ENCODE measurements around the gene TMEM114. TPM values are rescaled to one million over a fixed set of nuclear protein-coding genes. Genes with fewer than 3 reads are reported as not detected.
"Not testable (repeated sequence)": the region's sequence is repeated elsewhere in the genome, so short reads cannot be mapped to it uniquely, and the experiment has no call there.

Gene TMEM114
- polyA plus RNA-seq, 3 donors: not detected

DNA sequence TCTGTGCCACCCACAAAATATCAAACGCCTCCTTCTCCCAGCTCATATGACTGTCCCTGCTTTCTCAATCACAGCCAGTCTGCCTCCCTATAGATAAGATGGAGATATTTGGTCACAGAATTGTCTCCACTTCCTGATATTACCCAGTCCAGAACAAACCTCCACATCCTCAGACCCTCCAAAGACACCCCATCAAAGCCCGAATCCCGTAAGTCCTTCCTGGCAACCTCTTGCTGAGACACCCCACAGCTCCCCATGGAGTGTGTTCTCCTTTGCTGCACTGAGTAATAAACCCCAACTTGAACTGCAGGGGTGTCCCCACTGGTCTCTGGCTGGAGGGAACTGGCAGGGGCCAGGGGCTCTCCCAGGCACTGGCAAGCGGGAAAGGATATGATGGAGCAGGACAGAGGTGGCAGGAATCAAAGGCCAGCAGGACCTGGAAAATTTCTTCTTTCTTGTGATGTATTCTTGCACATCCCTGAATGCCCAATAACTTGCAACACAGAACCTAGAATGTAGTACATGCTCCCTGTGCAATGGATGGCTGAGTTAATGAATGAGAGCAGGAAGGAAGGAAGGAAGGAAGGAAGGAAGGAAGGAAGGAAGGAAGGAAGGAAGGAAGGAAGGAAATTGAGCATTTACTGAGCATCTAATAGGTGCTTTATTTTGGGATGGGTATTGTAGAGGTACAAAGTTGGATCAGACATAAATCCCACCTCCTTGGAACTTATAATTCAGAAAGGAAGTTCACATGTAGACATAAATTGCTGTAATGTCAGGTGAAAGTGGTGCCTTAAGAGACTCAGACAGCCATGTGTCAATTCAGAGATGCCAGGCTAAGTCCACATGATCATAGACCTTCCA, 13.9 kb downstream of the TMEM114 start:
- DNase-seq (ENCODE audit: low read depth in 3 of 3, low spot score in 2 of 3): no peak

DNA sequence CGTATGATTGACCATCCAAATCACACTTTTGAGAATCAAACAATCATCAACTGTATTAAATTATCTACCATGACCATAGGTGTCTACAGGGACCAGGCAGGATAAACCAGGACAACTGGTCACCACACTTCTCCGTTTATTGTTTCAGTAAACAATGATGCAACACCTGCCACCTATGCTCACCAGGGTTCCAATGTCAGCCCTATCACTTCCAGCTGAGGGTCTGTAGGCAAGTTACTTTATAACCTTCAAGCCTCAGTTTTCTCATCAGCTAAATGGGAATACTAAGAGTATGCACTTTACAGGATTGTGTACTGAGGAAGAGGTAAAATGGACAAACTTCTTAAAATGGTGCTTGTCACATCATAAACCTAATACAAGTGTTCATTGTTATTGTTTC, 14.9 kb downstream of the TMEM114 start:
- DNase-seq (ENCODE audit: low read depth in 3 of 3, low spot score in 2 of 3): no peak

DNA sequence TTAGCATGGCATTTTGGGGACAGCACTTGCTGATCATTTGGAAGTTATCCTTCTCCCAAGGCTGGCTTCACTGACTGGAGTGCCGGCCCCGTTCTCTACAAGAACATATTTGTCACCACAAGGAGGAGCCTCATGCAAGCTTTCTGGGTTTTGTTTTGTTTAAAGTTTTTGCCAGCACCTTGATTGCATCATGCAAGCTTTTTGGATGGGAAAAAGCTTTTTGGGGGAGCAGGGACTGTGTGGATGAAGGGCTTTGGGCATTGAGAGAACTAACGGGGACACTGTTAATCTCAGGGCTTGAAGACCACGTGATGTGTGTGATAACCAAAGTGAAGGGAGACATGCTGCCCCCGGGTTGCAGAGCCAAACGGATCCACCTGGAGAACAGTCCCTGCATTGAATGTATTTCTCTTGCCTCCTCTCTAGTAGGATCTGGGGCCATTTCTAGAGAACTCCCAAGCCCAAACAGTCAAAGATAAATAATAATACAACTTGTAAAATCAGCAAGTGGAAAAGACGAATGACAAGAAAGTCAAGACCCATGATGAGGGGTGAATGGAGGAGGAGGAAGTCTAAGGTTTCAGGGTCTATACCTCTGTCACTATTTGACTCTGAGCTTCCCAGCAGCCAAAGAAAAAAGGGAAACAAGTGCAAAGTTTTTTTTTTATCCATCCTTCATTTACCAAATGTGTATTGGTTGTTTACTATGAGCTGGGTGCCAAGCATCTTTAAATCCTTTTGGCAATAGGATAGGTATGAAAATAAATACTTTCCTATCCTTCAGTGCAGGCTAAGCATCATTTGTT, 17.2 kb downstream of the TMEM114 start:
- DNase-seq (ENCODE audit: low read depth in 3 of 3, low spot score in 2 of 3): no peak

DNA sequence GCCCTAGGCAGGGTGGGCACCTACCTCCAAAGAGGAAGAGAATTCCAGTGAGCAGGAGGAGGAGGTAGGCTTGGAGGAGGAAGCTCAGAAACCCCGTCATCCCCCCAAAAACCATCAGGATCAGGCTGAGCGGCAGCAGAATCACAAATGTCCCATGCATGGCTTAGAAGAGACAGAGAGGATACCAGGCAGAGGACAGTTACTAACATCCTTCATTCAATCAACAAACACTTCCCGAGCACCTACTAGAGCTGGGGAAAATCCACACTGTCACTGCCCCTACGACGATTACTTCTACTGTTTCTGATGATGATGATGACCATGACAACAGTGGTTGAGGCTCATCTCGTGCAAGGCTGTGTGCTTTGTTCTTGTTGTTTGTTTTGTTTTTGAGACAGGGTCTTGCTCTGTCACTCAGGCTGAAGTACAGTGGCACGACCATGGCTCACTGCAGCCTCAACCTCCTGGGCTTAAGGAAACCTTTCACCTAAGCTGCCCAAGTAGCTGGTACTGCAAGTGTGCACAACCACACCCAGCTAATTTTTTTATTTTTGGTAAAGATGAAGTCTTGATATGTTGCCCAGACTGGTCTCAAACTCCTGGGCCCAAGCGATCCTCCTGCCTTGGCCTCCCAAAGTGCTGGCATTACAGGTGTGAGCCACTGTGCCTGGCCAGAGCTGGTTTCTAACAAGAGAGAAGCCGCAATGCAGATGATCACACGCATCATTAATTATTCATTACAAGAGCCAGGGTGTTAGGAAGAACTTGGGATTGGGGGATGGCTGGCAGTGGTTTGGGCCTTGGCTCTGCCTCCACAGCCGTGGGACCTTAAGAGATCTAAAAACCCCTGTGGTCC, 18.0 kb downstream of the TMEM114 start:
- DNase-seq (ENCODE audit: low read depth in 3 of 3, low spot score in 2 of 3): no peak

DNA sequence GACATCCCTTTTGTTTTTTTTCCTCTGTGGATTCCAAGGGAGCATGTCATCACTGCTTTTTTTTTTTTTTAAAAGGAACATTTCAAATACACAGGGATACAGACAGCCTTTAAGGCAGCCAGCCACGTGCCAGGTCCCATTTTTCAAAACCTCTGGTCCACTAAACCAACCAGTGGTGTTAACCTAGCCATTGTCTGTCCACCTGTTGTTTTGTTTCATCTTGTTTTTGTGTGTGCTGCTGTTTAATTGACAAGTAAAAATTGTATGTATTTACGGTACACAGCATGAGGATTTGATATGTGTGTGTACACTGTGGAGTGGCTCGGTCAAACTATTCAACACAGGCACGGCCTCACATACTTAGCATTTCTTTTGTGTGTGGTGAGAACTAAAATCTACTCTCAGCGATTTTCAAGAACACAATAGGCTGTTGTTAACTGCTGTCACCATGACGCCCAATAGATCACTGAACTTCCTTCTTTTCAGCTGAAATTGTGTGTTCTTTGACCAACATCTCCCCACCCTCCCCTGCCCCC, 19.2 kb downstream of the TMEM114 start:
- no peak for DNase-seq (ENCODE audit: low read depth in 3 of 3, low spot score in 2 of 3)

DNA sequence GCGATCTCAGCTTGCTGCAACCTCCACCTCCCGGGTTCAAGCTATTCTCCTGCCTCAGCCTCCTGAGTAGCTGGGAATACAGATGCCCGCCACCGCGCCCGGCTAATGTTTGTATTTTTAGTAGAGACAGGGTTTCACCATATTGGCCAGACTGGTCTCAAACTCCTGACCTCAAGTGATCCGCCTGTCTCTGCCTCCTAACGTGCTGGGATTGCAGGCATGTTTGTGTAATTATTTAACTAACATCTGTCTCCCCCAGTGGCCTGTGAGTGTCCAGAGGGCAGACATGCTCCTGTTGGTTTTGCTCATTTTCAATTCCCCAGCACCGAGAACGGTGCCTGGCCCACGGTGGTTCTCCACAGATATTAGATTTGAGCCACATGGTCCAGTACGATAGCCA, 19.9 kb downstream of the TMEM114 start:
- DNase-seq (ENCODE audit: low read depth in 3 of 3, low spot score in 2 of 3): not testable (repeated sequence)

DNA sequence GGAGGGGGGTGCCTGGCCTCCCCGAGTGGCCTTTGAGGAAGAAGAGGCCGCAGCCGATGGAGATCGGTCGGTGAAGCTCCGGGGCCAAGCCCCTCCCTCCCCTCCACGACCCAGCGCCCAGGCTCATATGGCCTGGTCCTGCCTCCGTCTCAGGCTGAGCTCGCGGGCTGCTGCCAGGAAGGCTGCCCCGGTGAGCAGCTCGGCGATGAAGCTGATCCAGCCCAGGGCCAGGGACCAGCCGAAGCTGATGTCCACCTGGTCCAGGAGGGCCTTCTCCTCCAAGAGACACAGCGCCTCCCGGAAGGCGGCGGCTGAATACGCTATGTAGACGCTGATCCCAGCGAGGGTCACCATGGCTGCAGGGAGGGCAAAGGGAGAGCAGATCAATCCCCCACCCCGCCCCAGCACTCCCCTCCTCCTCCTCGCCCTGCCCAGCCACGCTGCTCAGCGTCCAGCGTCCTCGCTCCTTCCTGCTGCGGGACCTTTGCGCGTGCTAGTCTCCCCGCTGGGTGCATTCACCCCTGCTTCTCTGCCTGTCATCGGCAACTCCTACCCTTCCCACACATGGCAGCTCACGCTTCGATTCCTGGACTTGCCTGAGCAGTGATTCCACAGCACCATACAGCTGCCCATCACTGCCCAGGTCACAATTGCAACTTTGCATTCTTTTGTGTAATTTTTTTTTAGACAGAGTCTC, 20.5 kb downstream of the TMEM114 start:
- no peak for DNase-seq (ENCODE audit: low read depth in 3 of 3, low spot score in 2 of 3)

DNA sequence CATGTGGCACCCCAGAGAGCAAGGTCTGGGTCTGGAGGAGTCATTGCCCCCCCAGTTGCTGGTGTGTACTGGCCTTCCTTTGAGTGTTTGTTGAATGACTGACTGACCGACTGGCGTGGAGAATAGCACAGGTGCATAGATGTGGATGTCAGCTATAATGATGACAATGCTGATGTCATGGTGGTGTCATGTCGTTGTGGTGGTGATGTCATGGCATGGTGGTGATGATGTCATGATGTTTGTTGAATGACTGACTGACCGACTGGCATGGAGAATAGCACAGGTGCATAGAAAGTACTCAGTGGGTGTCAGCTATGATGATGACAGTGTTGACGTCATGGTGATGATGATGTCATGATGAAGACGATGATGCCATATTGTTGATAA, 22.1 kb downstream of the TMEM114 start:
- no peak for DNase-seq (ENCODE audit: low read depth in 3 of 3, low spot score in 2 of 3)

DNA sequence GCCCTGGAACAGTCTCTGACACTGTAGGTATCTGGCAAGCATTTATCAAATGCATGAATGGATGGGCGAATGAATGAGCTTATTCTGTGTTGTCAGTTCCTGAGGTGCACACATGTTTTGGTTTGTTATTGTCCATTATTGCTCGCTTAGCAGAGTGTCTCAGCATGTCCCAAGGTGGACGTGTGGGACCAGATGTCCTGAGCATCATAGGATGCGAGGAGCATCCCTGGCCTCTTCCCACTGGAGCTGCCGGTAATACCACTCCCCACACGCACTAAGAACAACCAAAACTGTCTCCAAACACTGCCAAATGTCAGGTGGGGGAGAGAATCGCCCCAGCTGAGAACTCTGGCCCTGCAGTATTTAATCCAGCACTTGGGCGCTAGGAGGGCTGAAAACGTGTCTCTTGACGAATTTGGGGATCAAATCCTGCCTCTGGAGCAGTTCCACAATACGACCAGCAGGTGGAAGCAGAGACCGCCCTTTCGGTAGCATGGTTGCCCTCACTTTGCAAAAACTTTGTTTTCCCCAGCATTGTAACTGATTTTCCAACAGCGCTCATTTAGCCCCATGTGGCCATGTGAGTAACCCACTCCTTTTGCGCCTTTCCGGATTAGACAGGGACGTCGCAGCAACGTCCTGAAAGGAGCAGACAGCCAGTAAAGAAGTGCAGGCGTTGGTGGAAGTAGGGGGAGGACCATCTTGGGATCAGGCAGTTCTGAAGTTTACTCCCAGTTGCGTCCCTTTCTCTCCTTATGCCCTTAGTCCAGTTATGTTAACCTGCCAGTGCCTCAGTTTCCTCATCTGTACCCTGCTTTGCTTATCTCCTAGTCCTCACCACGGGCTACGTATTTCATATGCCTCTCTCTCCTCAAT, 22.7 kb downstream of the TMEM114 start:
- DNase-seq (ENCODE audit: low read depth in 3 of 3, low spot score in 2 of 3): peak; percentile 69 to 74 (median 69)

DNA sequence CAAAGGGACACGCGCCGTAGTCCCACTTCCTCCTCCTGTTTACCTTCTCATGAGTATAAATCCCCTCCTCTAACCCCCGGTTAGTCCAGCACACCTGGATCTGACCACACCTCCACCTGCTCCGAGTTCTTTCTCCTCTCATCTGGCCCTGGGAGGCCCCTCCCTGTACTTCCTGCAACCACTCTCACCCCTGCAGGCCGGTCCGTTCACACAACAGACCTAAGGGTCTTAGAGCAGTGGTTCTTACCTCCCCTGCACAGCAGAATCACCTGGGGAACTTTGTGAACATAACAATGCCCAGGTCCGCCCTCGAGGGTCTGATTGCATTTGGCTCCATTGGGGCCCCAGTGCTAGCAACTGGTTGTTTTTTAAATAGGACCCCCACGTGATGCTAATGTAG, 24.8 kb downstream of the TMEM114 start:
- DNase-seq (ENCODE audit: low read depth in 3 of 3, low spot score in 2 of 3): no peak

DNA sequence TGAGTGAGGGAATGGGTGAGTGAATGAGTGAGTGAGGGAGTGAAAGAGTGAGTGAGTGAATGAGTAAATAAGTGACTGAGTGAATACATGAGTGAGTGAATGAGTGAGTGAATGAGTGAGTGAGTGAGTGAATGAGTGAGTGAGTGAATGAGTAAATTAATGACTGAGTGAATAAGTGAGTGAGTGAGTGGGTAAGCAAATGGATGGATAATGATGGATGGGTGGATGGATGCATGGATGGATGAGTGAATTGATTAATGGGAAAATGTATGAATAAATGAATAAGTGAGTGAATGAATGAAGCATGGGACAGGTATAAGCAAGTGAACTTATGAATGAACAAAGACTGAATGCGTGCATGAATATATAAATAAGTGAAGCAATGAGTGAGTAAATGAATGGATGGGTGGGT, 25.4 kb downstream of the TMEM114 start:
- no peak for DNase-seq (ENCODE audit: low read depth in 3 of 3, low spot score in 2 of 3)

DNA sequence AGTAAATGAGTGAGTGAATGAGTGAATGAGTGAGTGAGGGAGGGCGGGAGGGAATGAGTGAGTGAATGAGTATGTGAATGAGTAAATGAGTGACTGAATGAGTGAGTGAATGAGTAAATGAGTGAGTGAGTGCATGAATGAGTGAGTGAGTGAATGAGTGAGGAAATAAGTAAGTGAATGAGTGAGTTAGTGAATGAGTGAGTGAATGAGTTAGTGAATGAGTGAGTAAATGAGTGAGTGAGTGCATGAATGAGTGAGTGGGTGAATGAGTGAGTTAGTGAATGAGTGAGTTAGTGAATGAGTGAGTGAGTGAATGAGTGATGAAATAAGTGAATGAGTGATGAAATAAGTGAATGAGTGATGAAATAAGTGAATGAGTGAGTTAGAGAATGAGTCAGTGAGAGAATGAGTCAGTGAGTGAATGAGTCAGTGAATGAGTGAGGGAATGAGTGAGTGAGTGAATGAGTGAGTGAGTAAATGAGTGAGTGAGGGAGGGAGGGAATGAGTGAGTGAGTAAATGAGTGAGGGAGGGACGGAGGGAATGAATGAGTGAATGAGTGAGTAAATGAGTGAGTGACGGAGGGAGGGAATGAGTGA, 26.3 kb downstream of the TMEM114 start:
- not testable (repeated sequence) for DNase-seq (ENCODE audit: low read depth in 3 of 3, low spot score in 2 of 3)

DNA sequence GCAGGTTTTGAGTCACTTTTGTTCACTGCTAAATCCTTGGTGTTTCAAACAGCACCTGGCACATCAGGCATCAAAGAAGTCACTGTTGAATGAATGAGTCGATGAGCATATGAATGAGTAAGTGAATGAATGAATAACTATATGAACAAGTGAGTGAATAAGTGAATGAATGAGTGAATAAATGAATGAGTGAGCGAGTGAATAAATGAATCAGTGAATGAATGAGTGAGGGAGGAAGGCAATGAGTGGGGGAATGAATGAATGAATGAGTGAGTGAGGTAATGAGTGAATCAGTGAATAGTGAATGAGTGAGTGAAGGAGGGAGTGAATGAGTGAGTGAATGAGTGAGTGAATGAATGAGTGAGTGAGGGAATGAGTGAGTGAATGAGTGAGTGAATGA, 28.8 kb downstream of the TMEM114 start:
- no peak for DNase-seq (ENCODE audit: low read depth in 3 of 3, low spot score in 2 of 3)

DNA sequence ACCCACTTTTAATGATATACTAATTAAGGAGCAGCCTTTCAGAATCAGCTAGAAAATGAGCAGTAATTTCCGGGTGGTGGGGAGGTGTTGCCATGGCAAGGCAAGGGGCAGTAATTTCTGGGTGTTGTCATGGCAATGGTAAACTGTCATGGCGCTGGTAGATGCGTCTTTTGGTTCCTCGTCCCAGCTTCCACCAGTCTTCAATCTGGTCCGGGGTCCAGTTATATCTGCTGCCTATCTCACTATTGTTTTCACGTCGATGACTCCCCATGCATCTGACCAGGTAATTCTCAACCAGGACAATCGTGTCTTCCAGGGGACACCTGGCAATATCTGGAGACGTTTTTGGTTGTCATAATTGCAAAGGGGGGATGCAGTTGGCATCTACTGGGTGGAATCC, 34.9 kb downstream of the TMEM114 start:
- DNase-seq (ENCODE audit: low read depth in 3 of 3, low spot score in 2 of 3): no peak

DNA sequence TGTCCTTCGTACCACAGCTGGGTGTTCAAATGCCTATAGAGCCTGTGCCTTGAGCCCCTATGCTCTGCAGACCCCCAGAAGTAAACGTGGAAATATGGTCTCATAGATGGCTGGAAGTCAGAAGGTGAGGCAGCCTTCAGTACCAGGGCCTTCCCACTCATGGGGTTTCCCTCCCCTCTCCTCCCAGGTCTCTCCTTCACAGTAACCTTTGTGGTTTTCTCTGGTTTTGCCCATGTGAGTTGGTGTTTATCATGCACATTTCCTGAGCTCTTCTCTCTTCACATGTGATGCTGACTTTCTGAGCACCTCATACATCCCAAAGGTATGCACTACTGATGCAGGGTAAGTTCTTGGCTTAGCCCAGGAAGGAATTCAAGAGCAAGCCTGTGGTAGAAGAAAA, 35.4 kb downstream of the TMEM114 start:
- DNase-seq (ENCODE audit: low read depth in 3 of 3, low spot score in 2 of 3): no peak

DNA sequence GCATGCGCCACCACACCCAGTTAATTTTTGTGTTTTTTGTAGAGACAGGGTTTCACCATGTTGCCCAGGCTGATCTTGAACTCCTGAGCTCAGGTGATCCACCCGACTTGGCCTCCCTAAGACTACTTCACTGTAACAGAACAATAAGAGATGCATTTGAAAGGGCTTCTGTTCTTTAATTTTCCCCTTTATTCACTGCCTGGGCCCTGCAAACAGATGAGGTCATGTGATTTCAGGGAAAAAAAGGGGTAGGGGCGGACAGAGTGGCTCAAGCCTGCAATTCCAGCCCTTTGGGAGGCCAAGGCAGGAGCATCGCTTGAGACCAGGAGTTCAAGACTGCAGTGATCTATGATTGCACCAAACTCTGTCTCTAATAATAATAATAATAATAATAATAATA, 36.3 kb downstream of the TMEM114 start:
- DNase-seq (ENCODE audit: low read depth in 3 of 3, low spot score in 2 of 3): no peak

DNA sequence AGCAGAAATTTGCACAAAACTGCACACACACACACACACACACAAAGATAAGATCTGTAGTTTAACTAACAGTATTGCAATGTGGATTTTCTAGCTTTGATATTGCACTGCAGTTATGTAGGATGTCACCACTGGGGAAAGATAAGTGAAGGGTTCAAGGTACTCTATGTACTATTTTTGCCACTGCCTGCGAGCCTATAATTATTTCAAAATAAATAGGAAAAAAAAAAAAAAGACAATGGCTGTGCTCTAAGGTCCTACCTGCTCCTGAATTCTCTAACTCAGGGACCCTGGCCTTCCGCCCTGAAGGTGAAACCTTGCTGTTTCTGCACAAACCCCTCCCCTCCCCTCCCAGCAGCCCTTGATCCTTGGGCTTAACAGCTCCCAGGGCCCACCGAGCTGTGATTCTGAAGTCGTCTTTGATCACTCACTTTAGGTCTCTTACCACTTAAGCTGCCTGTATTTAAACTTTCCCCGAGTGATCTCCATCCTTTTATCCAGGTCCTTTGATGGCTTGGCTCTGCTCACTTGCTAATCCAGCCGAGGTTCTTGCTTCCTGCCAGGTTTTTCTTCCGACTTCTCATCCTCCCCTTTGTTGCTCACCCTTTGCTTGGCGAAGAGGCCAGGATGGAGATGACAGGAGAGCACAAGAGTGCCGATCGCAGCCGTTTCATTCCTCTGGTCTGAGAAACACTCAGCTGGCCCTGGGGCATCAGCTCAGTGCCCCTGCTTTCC, 37.7 kb downstream of the TMEM114 start:
- DNase-seq (ENCODE audit: low read depth in 3 of 3, low spot score in 2 of 3): no peak

Measured in right renal cortex interstitium (tissue), 3 donors.